Gastrocnemius medialis (tissue), 4 donors: ENCODE results near the gene ZNF765.
"Not testable (repeated sequence)": the region's sequence is repeated elsewhere in the genome, so short reads cannot be mapped to it uniquely, and the experiment has no call there.

Source experiments
- POLR2A ChIP-seq, 2 donors: fragments of 450-650 bp; IDR thresholded peaks; one replicate each; pipeline ENCODE4 v1.6.1; 2017; ENCODE audit warnings: antibody characterized with exemption in 2 of 2, mild to moderate bottlenecking in 2 of 2, moderate library complexity in 2 of 2
- TF ChIP-seq, protein P1 (sequence below), 5 experiments: fragments of 450-650 bp in 3 of 5; fragments of 200-600 bp in 2 of 5; sonication (generic) in 2 of 5; IDR thresholded peaks in 4 of 5; conservative IDR thresholded peaks in 1 of 5; 1 replicate in 4 of 5; 2 replicates in 1 of 5; pipeline ENCODE4 v1.5.1; 2016 to 2019; ENCODE audit warnings: antibody characterized with exemption in 5 of 5, mild to moderate bottlenecking in 3 of 5, moderate library complexity in 3 of 5

DNA sequence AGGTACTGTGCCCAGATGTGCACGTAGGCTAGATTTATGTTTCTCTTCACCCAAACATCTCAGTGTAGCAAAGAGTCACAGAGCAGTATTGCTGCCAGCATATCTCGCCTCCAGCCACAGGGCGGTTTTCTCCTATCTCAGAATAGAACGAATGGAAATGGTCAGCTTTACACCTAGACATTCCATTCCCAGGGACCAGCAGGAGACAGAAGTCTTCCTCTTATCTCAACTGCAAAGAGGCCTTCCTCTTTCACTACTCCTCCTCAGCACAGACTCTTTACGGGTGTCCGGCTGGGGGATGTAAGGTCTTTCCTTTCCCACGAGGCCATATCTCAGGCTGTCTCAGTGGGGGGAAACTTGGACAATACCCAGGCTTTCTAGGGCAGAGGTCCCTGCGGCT is 73.7 kb downstream of the ZNF765 start:
- not testable (repeated sequence) for TF ChIP-seq POLR2A (IDR thresholded peaks at IDR 0.05)
- TF ChIP-seq, protein P1, sequence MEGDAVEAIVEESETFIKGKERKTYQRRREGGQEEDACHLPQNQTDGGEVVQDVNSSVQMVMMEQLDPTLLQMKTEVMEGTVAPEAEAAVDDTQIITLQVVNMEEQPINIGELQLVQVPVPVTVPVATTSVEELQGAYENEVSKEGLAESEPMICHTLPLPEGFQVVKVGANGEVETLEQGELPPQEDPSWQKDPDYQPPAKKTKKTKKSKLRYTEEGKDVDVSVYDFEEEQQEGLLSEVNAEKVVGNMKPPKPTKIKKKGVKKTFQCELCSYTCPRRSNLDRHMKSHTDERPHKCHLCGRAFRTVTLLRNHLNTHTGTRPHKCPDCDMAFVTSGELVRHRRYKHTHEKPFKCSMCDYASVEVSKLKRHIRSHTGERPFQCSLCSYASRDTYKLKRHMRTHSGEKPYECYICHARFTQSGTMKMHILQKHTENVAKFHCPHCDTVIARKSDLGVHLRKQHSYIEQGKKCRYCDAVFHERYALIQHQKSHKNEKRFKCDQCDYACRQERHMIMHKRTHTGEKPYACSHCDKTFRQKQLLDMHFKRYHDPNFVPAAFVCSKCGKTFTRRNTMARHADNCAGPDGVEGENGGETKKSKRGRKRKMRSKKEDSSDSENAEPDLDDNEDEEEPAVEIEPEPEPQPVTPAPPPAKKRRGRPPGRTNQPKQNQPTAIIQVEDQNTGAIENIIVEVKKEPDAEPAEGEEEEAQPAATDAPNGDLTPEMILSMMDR (IDR thresholded peaks at IDR 0.05 in 4 of 5, conservative IDR thresholded peaks at IDR 0.05 in 1 of 5) = not testable (repeated sequence)
